ENCODE measurements around the gene STAT5B. TPM values are rescaled to one million over a fixed set of nuclear protein-coding genes. Genes with fewer than 3 reads are reported as not detected.
"Not testable (repeated sequence)": the region's sequence is repeated elsewhere in the genome, so short reads cannot be mapped to it uniquely, and the experiment has no call there.

STAT5B gene
- 45.6 TPM for polyA plus RNA-seq (ENCODE audit: insufficient read length)

DNA sequence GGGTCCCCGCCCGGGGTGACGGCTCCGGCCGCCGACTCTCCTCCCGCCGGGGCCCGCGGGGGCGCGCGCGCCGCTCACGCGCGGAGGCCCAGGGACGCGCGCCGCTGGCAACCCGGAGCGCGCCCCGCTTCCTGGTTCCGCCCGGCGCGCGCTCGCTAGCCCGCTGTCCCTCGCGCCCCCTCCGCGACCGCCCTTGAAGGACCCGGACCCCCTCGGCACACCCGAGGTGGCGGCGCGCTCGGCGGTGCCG is at the start of gene STAT5B:
STAT5B (minus strand) TSS at position 33 of the 250 bp plus-strand sequence. CDS start 44,264 bp downstream, outside the sequence.
- peak; percentile 86 for DNase-seq

DNA sequence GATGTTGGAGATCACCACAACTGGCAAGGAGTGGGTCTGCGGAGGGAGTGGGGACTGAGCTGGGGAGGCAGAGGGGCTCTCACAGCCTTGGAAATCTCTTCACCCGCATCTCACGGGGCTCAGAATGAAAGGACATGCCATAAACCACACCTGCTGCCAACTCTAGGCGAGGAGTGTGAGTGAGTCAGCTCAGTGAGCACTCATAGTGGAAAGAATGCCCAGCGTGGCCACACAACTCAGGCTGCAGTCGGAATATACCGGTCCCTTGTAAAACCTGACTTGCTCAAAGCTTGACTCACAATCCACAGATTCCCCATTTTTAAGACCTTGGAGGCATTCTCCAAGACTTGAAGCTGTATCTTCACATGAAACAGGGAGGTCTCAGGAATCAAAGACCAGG is 48.8 kb upstream of the STAT5B start:
- no peak for DNase-seq

DNA sequence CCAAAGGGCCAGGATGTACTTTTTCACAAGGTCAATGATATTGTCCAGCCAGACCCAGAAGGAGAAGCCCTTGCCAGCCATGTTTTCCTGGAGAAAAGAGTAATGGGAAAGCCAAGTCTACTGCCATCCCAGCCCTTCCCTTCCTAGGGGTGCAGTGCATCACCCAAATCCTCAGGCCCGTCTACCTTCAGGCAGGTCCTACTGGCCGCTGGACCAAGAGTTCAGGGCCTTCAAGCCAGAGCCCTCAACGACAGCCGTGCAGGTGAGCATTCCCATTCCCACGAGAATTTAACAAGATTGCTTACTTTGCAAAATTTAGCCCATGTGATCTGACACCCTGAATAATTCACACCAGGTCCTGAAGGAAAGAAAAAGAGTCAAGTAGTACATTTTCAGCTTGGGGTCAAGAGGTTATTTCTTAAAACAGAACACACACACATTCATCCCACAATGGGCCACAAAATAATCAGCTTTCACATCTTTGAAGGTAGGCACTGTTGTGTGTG is 47.1 kb upstream of the STAT5B start:
- no peak for DNase-seq

DNA sequence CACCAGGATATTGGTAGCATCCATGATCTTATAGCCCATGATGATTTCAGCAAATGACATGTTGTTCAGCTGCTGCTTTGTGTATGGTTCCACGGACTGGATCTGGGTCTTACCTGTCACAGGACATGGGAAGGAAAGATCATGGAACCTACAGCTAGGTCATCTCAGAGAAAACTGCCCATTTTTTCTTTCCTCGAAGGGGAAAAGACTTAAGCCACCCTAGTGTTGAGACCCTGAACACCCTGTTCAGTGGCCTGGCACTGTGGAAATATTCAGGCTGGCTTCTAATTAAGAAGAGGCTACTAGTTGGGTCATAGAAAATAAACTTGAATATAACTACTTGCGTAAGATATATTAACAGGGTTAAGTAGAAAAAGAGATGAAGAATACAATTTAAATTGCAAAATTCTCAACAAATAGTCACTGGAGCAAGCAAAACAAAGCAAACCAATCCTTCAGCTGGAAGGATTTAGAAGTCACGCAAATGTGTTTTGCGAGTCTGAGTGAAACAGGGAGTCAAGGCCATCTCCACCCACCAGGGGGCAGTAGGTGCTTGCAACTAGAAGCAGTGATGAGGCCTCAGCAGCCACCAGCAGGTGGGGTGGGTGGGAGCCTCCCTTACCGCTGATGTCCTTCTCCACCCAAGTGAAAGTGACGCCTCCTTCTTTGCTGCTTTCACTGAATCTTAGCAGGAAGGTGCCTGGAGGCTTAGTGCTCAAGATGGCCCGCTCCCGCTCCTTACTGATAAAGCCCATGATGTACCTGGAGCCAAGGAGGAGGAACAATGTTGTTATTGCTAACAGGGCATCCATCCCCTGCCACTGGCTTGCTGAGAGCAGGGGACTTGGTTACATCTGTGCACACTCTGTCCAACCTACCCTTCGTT is 46.4 kb upstream of the STAT5B start:
- peak; percentile 91 for DNase-seq

DNA sequence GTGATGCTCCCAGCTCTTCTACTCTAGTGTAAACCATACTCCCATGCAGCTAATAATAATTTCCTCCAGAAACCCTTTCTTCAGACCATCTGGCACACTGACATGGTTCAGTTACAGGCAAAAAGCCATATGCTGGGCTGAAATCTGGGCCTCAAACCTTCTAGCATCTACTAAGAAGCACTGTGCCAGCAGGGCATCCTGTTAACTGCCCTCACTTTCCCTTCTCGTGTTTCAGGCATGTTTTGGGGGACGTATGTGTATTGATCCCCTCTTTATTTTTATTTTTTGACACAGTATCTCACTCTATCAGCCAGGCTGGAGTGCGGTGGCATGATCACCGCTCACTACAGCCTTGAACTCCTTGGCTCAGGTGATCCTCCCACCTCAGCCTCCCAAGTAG is 45.4 kb upstream of the STAT5B start:
- no peak for DNase-seq

DNA sequence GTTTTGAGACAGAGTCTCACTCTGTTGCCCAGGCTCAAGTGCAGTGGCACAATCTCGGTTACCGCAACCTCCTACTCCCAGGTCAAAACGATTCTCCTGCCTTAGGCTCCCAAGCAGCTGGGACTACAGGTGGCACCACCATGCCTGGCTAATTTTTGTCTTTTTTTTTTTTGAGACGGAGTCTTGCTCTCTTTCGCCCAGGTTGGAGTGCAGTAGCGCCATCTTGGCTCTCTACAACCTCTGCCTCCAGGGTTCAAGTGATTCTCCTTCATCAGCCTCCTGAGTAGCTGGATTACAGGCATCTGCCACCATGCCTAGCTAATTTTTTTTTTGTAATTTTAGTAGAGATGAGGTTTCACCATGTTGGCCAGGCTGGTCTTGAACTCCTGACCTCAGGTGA is 41.8 kb upstream of the STAT5B start:
- DNase-seq, result not testable (repeated sequence)

DNA sequence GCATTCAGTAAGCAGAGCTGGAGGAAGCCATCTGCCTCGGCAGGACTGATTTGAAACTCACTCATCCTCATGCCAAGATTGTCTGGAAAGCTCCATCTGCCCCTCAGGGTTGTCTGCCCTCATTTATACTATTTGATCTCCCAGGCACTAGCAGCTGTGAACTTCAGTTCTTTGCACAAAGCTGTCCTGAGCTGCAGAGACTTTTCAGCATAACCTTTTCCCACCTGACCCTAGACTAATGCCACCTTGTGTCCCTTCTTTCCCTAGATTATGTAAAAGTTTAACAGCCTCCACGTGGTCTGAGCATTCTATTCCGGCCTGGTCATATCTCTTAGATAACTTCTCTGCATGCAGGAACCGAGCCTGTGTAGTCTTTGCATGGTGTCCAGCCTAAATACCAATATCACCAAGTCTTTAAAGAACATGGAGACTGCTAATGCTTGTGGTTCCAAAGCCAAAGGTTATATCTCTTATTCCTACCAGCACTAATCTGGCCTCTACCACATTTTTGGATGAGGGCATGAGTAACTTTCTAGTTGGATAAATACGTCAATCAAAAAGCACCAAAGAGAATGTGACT is 41.2 kb upstream of the STAT5B start:
- DNase-seq, result no peak

DNA sequence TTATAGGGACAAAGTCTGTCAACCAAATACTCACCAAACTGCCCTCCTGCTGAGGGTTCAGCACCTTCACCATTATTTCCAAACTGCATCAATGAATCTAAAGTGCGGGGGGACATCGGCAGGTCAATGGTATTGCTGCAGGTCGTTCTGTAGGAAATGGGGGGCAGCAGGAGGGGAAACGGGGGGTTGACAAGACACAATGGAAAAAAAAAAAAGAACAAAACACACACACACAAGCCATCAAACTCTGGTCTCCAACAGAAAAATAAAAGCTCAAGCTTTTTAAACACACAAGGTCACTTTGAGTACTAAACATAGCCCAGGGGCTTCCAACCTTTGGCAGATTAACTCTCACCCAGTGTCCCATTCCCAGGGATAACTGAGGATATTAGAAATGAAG is 40.6 kb upstream of the STAT5B start:
- DNase-seq, result no peak

DNA sequence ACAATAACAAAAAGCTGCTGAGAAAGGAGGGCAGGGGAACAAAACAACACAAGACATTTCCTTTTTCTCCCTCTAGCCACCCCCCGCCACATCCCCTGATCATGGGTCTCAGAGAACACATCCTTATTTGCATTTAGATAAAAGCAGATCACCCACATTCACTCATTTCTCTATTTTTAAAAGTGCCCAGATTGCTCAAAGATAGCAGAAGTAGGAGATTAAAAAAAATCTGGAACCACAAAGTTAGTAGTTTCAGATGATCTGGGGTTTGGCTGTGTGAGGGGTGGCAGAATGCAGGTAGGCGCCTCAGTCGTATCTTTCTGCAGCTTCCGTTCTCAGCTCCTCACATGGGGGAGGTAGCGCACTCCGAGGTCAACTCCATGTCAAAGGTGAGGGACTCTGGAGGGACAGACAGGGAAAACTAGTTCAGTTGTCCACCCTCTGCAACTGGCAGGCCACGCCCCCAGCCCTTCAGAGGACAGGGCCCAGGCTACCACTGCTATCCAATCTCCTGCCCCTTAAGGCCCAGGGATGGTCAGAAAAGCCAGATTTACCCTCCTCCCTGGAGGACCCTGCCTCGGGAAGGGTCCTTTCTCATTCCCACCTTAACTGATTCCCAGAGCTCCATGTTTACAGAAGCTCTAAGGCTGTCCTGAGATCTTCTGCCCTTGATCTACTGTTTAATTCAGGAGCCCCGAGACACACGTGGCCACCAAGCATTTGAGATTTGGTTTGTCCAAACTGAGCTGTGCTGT is 39.4 kb upstream of the STAT5B start:
- no peak for DNase-seq

DNA sequence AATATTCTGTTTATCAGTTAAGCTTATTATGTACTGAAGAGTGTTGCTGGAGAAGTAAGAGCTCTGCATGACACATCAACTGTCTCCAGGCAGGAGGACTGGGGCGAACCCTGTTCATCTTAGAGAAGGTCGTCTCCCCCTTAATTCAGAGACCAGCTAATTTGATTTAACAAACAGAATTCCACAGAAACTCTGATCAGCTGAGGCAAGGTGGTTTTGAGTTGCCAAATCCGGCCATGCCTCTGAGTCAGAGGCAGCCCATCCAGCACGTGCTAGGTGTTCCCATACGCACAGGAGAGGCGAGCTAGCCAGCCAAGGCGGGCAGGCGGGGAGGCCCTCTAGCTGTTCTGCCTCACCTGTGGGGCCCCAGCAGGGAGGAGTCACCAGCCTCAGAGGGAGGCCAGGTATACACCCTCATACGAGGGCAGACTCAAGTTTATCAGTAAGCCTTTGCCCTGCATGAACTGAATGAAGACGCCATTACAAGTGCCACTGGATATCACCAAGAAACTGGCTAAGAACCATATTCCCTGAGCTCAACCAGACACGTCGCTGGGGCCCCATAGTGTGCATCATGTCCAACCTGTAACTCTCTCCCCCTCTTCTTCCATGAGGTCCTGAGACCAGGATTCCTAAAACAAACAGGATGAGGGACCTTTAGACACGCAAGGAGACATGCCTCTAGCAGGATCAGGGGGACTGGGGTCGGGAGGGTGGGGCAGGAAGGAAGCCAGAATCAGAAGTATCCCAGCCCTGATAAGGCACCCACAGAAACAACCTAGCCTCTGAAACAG is 37.8 kb upstream of the STAT5B start:
- DNase-seq, result no peak

DNA sequence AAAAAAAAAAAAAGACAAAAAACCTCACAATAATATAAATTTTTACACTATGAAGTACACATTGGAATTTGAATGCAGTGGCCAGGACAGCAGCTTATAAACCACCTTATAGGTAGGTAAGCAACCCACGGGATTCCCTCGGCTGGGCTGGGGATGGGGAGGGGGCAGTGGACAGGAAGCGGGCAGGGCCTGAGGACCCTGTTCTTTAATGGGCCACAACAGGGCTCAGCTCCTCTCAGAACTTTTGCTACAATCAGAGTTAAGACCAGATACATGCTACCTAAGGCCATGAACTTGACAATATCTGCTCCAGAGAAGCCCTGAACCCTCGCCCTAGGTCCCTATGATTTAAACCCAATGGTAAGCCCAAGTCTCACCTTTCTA is 37.2 kb upstream of the STAT5B start:
- no peak for DNase-seq

DNA sequence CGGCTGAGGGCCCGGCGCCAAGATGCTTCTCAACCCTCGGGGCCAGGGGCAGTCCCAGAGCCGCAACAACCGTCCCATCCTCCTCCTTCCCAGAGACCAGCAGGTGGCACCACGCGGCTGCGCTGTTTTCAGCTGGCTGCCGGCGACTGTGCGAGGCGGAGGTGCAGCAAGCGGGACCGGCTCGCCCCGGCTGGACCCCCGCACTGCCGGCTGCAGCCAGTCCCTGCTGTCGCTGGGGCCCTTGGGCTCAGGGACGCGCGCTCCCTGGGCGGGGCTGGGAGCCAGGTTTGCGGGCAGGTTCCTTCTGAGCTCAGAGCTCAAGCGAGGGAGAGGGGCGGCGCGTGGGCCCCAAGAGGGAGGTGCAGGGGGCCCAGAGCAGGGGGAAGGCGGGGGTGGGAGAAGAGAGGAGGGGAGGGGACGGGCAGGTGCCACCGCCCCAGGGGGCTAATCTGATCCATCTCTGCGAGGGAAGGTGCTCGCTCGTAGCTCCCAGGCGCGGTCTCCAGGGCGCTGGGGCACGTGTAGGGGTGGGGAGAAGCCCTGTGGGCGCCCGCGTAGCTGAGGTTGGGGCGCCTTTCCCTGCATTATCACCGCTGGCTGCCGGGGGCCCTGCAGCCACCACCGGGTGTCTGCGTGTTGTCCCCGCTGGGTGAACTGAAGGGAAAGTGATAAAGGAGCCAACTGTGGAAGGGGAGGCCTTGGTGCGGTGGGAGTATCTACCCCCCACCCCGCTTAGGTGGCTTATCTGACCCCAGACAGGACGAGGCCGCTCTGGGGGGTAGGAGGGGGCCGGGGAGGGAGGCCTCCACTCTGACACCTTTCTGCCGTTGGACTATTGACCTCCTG is 36.3 kb upstream of the STAT5B start:
- peak; percentile 84 for DNase-seq

DNA sequence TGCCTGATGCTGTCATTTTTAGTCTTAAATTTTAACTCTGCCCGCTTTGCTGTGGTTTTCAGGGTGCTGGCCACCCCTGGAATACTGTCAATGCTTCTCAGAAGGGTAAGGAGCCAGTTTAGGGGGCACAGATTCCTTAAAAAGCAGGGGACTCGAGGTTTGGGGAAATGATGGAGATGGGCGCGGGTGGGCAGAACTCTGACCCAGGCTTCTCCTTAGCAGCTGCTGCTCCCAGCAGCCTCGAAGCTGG is 35.8 kb upstream of the STAT5B start:
- DNase-seq, result no peak

DNA sequence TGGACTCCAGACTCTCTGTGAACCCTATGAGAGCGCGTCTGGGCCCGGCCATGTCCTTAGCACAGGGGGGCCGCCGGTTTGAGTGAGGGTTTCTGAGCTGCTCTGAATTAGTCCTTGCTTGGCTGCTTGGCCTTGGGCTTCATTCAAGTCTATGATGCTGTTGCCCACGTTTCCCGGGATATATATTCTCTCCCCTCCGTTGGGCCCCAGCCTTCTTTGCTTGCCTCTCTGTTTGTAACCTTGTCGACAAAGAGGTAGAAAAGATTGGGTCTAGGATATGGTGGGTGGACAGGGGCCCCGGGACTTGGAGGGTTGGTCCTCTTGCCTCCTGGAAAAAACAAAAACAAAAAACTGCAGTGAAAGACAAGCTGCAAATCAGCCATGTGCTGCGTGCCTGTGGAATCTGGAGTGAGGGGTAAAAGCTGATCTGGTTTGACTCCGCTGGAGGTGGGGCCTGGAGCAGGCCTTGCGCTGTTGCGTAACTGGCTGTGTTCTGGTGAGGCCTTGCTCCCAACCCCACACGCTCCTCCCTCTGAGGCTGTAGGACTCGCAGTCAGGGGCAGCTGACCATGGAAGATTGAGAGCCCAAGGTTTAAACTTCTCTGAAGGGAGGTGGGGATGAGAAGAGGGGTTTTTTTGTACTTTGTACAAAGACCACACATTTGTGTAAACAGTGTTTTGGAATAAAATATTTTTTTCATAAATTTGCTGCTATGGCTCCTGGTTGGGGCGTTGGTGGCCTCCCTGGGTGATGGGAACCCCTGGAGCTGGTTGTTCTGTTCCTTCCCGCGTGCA is 35.2 kb upstream of the STAT5B start:
- DNase-seq, result peak; percentile 92

DNA sequence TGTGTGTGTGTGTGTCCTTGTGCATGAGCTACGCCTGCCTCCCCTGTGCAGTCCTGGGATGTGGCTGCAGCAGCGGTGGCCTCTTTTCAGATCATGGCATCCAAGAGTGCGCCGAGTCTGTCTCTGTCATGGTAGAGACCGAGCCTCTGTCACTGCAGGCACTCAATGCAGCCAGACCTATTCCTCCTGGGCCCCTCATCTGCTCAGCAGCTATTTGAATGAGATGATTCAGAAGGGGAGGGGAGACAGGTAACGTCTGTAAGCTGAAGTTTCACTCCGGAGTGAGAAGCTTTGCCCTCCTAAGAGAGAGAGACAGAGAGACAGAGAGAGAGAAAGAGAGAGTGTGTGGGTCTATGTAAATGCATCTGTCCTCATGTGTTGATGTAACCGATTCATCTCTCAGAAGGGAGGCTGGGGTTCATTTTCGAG is 34.6 kb upstream of the STAT5B start:
- no peak for DNase-seq

DNA sequence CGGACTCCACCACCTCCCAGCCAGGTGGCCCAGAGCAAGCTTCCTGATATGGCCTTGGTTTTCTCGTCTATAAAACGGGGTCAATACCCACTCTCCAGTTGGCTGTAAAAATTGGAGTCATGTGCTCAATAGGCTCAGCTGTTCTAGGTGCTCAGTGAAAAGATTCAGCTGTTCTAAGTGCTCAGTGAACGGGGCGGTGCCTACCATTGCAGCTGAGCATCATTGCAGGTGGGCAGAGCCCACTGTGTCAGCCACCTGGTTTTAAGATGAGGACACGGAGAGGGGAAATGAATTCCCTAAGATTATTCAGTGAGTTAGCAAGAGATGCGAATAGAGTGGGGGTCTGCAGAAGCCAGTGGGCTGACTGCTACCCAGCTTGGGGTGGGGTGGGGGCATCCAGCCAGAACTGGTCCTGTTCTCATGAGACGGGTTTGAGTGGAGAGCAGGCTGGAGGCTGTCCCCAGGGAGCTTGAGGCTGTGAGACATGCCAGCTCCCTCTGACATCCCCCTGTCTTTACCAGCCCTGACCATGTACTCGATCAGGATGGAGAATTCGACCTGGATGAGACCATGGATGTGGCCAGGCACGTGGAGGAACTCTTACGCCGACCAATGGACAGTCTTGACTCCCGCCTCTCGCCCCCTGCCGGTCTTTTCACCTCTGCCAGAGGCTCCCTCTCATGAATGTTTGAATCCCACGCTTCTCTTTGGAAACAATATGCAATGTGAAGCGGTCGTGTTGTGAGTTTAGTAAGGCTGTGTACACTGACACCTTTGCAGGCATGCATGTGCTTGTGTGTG is 34.0 kb upstream of the STAT5B start:
- DNase-seq, result no peak

DNA sequence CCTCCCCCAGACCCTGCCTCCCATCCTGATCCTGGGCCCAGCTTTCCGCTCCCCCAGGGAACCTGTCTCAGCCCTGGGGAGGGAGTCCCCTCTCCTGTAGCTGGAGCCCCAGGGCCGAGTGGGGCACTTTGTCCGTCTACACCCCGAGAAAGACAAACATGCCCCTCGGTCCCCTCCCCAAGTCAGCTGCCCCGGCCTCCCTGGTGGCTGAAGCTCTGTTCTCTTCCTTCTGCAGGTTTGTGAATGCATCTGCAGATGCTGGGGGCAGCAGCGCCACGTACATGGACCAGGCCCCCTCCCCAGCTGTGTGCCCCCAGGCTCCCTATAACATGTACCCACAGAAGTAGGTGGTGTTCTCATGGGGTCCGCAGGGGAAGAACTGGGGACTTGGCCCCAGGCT is 33.0 kb upstream of the STAT5B start:
- no peak for DNase-seq

DNA sequence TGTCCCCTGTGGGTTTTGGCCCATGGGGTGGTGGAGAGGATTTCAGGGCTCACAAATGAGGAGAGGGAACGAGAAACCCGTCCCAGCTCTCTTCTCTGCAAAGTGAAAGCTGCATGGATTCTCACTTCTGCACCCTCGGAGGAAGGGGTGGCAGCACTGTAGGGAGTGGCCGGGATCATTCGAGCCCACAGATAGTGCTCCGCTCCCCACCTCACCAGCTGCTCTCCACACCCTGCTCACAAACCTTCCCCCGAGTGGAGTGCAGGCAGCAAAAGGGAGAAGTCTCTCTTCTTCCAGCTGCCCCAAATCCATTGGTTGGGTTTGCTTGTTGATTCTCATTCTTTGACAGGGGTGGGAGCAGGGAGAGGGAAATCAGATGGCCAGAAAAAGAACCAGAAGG is 32.3 kb upstream of the STAT5B start:
- no peak for DNase-seq

DNA sequence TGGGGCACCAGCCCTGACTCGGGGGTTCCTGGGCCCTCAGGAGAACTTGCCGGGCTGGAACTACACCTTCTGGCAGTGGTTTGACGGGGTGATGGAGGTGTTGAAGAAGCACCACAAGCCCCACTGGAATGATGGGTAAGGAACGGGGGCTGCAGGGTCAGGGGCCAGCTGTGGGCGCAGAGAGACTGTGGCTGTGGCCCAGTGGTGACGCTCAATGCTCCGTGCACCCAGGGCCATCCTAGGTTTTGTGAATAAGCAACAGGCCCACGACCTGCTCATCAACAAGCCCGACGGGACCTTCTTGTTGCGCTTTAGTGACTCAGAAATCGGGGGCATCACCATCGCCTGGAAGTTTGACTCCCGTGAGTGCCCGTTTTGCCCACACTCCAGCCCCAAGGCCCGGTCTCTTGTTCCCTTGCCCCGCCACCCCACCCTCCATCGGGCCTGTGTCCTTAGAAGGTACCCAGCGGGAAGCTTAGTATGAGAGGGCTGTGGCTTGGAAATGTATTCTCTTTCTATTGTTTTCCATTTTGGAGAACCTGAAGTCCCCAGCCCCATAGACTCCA is 31.3 kb upstream of the STAT5B start:
- DNase-seq, result no peak

DNA sequence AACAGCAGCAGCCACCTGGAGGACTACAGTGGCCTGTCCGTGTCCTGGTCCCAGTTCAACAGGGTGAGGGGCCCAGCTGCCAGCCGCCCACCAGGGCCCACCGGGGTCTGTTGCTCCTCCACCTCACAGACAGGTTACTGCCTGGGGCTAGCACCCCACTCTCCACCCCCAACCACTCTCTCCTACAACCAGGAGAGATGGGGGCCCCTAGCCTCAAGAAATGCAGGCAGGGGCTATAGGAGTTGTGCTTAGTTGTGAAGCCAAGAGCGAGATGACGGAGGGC is 30.1 kb upstream of the STAT5B start:
- no peak for DNase-seq

Data from hindlimb muscle (tissue), 1 donor.